ENCODE measurements around the gene LUZP1. TPM values are rescaled to one million over a fixed set of nuclear protein-coding genes. Genes with fewer than 3 reads are reported as not detected.
"Not testable (repeated sequence)": the region's sequence is repeated elsewhere in the genome, so short reads cannot be mapped to it uniquely, and the experiment has no call there.

The LUZP1 gene
- total RNA-seq, 1 donor from 2014 or later = 27.1 TPM

GRCh38 chr1:23193391-23194118, 24.9 kb upstream of the LUZP1 start:
- no peak for DNase-seq (ENCODE audit: low read depth)
- TF ChIP-seq, protein P1, sequence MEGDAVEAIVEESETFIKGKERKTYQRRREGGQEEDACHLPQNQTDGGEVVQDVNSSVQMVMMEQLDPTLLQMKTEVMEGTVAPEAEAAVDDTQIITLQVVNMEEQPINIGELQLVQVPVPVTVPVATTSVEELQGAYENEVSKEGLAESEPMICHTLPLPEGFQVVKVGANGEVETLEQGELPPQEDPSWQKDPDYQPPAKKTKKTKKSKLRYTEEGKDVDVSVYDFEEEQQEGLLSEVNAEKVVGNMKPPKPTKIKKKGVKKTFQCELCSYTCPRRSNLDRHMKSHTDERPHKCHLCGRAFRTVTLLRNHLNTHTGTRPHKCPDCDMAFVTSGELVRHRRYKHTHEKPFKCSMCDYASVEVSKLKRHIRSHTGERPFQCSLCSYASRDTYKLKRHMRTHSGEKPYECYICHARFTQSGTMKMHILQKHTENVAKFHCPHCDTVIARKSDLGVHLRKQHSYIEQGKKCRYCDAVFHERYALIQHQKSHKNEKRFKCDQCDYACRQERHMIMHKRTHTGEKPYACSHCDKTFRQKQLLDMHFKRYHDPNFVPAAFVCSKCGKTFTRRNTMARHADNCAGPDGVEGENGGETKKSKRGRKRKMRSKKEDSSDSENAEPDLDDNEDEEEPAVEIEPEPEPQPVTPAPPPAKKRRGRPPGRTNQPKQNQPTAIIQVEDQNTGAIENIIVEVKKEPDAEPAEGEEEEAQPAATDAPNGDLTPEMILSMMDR (IDR thresholded peaks at IDR 0.05; ENCODE audit: insufficient read depth, low read length, poor library complexity, severe bottlenecking) = no peak
- H3K27me3 ChIP-seq (ENCODE audit: control insufficient read depth, insufficient read depth, low read length) = no peaks in the 10 kb centered on the region
- H3K4me3 ChIP-seq (ENCODE audit: low read depth, low read length) = no peak overlapping the region
- H3K36me3 ChIP-seq (ENCODE audit: control insufficient read depth, insufficient read depth, low read length) = no peaks in the 10 kb centered on the region

DNA sequence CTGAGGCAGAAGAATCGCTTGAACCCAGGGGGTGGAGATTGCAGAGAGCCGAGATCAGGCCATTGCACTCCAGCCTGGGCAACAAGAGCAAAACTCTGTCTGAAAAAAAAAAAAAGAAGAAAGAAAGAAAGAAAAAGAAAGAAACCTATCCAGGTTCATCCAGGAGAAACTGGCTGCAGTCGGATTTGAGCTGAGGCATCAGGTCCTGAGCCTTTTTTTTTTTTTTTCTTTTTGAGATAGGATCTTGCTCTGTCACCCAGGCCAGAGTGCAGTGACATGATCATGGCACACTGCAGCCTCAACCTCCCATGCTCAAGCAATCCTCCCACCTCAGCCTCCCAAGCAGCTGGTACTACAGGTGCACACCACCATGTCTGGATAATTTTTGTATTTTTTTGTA, 22.5 kb upstream of the LUZP1 start:
- TF ChIP-seq, protein P1 (IDR thresholded peaks at IDR 0.05; ENCODE audit: insufficient read depth, low read length, poor library complexity, severe bottlenecking) = no peak
- Histone ChIP-seq H3K4me3 (ENCODE audit: low read depth, low read length) (no peak overlapping the region), H3K27me3 (ENCODE audit: control insufficient read depth, insufficient read depth, low read length) (no peaks in the 10 kb centered on the region), H3K36me3 (ENCODE audit: control insufficient read depth, insufficient read depth, low read length) (no peaks in the 10 kb centered on the region)
- DNase-seq (ENCODE audit: low read depth) = no peak

DNA sequence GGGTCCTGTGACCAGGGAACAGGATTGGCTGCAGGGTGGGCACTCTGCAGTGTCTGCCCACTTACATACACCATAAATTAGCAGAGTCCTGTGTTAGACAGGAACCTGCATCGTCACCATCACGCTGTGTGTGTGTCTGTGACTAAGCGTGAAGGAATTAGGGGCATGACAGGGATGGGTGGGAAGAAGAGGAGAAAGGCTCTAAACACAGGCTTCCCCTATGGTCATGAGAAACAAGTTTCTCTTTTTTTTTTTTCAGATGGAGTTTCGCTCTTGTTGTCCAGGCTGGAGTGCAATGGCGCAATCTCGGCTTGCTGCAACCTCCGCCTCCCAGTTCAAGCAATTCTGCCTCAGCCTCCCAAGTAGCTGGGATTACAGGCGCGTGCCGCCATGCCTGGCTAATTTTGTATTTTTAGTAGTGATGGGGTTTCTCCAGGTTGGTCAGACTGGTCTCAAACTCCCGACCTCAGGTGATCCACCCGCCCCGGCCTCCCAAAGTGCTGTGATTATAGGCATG, 20.3 kb upstream of the LUZP1 start:
- H3K27me3 ChIP-seq (ENCODE audit: control insufficient read depth, insufficient read depth, low read length); H3K36me3 ChIP-seq (ENCODE audit: control insufficient read depth, insufficient read depth, low read length); H3K4me3 ChIP-seq (ENCODE audit: low read depth, low read length): not testable (repeated sequence)
- peak; percentile 96 for DNase-seq (ENCODE audit: low read depth)

DNA sequence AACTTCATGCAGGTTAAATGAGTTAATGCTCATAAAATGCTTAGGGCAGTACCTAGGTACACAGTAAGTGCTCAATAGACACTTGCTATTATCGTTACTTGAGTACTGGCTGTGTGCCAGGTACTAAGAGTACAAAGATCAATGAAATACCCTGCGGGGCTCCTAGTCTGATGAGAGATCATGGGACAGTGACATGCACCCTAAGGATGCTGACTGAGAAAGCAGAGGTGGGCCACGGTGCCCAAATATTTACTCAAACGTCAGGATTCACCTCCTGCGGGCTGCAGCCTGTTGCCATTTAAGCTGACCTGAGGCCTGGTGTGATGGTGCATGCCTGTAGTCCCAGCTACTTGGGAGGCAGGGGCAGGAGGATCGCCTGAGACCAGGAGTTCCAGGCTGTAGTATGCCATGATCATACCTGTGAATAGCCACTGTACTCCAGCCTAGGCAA, 19.8 kb upstream of the LUZP1 start:
- TF ChIP-seq, protein P1 (IDR thresholded peaks at IDR 0.05; ENCODE audit: insufficient read depth, low read length, poor library complexity, severe bottlenecking) = no peak
- Histone ChIP-seq H3K27me3 (ENCODE audit: control insufficient read depth, insufficient read depth, low read length) (no peaks in the 10 kb centered on the region), H3K36me3 (ENCODE audit: control insufficient read depth, insufficient read depth, low read length) (no peaks in the 10 kb centered on the region), H3K4me3 (ENCODE audit: low read depth, low read length) (no peak overlapping the region)
- no peak for DNase-seq (ENCODE audit: low read depth)

DNA sequence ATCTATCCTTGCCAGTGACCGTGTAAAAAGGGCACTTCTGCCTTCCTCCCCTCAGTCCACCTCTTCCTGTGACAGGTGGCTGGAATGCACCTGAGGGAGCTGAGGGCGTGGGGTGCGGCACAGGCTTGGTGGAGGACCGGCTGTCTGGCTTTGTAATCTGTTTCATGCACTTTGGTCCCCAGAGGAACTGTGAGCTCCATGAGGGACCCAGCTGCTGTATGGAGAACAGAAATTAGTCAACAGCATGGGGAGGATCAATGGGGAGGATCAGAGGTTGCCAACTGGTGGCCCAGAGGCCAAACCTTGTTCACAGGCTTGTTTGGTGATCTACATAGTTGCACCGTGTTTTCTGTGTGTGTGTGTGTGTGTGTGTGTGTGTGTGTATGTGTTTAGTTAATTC, 19.0 kb upstream of the LUZP1 start:
- peaks cover 2% of the 10 kb centered on the region for H3K27me3 ChIP-seq (ENCODE audit: control insufficient read depth, insufficient read depth, low read length)
- TF ChIP-seq, protein P1 (IDR thresholded peaks at IDR 0.05; ENCODE audit: insufficient read depth, low read length, poor library complexity, severe bottlenecking) = no peak
- DNase-seq (ENCODE audit: low read depth) = no peak
- no peak overlapping the region for H3K4me3 ChIP-seq (ENCODE audit: low read depth, low read length)
- no peaks in the 10 kb centered on the region for H3K36me3 ChIP-seq (ENCODE audit: control insufficient read depth, insufficient read depth, low read length)

GRCh38 chr1:23185381-23185780, 16.7 kb upstream of the LUZP1 start:
- DNase-seq (ENCODE audit: low read depth) = no peak
- no peak overlapping the region for H3K4me3 ChIP-seq (ENCODE audit: low read depth, low read length)
- peaks cover 2% of the 10 kb centered on the region for H3K27me3 ChIP-seq (ENCODE audit: control insufficient read depth, insufficient read depth, low read length)
- TF ChIP-seq, protein P1 (IDR thresholded peaks at IDR 0.05; ENCODE audit: insufficient read depth, low read length, poor library complexity, severe bottlenecking) = no peak
- H3K36me3 ChIP-seq (ENCODE audit: control insufficient read depth, insufficient read depth, low read length) = no peaks in the 10 kb centered on the region

All from kidney epithelial cell (primary cell).